GM12874 (cell line): ENCODE data around the gene MKNK1.

ENCODE experiments used
- TF ChIP-seq, protein P1 (sequence below): IDR thresholded peaks from 2 replicates; pipeline ENCODE4 v1.5.1; 2011; ENCODE audit warnings: low read depth, mild to moderate bottlenecking, control low read depth, low read length, moderate library complexity; ENCODE audit not compliant: insufficient read depth

Gene MKNK1

DNA sequence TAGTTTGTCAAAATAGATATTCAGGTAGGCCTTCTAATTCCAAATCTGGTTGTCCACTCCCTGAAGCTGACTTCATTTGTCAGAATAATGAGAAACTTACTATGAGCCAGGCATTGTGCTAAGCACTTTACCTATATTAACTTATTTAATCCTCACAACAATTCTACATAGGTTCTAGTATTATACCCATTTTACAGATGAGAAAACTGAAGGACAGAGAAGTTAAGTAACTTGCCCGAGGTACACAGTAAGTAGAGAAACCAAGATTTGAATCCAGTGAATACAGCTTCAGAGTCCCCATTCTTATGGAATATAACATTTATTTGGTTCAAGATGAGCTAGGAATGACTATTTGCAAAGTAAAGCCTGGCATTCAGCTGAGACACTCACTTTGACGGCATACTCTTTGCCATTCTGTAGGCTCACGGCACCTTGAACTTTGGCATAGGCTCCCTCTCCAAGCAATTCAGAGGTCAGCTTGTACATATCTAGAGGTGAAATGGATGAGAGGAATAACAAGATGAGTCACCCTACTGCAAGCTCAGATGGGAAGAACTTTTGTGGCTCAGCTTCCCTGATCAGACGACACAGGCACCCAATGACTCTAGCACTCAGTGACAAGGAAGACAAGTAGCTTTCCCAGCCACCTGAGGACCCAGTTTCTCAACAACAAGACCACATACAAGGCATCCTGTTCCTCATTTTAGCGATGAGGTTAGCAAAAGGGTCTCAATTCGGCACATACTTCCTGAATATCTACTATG lies 23.7 kb downstream of the MKNK1 start:
- TF ChIP-seq, protein P1, sequence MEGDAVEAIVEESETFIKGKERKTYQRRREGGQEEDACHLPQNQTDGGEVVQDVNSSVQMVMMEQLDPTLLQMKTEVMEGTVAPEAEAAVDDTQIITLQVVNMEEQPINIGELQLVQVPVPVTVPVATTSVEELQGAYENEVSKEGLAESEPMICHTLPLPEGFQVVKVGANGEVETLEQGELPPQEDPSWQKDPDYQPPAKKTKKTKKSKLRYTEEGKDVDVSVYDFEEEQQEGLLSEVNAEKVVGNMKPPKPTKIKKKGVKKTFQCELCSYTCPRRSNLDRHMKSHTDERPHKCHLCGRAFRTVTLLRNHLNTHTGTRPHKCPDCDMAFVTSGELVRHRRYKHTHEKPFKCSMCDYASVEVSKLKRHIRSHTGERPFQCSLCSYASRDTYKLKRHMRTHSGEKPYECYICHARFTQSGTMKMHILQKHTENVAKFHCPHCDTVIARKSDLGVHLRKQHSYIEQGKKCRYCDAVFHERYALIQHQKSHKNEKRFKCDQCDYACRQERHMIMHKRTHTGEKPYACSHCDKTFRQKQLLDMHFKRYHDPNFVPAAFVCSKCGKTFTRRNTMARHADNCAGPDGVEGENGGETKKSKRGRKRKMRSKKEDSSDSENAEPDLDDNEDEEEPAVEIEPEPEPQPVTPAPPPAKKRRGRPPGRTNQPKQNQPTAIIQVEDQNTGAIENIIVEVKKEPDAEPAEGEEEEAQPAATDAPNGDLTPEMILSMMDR: no peak

DNA sequence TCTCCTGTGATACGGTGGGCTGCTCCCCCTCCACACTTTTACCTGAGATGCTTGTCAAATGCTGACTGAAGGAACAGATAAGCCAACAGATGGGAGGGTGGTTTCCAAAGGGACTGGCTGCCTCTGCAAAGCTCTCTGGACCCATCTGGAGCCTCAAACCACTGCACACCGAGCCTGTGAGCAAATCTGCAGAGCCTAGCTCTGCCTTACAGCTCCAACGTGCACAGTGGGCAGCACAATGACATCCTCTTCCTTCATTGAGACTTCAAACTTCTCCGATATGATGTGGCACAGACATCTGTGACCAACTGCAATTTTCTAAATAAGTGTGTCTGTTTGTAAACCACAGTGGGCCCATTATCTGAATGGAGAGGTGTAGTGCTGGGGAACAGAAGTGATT lies 26.4 kb downstream of the MKNK1 start:
- TF ChIP-seq, protein P1: no peak

DNA sequence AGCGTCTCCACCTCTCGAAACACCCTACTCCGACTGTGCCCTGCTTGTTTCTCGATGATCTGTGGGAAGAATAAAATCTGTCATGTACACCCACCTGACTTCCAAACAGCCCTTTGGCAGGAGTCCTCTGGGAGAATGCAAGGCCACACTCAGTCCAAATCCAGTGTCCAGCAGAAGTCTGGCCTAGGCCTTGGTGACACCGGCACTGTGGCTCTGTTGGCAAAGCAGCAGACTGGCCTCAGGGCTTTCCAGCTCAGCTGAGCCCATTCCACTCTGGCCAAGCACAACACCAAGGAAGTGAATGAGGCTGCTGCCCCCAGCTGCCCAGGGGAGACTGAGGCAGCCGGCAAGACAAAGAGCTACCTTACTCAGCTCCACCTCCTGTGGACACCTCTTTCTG lies 27.5 kb downstream of the MKNK1 start:
- TF ChIP-seq, protein P1: no peak

DNA sequence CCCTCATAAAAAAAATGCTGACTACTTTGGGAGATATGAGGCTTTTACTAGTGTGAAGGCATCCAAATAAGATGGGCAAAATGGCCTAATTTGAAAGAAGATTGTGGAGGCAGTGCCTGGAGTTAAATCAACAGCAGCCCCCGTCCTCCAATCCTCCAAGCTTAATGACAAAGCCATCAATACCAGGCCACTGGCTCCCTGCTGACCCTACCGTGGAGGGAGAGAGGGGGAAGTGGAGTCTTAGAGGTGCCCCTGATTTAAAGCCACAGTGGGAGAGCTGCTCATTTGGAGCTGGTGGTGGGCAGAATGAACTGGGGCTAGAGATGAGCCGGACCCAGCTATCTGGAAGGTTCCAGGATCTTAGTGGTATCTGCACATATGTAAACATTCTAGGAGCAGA lies 28.3 kb downstream of the MKNK1 start:
- TF ChIP-seq, protein P1: no peak

DNA sequence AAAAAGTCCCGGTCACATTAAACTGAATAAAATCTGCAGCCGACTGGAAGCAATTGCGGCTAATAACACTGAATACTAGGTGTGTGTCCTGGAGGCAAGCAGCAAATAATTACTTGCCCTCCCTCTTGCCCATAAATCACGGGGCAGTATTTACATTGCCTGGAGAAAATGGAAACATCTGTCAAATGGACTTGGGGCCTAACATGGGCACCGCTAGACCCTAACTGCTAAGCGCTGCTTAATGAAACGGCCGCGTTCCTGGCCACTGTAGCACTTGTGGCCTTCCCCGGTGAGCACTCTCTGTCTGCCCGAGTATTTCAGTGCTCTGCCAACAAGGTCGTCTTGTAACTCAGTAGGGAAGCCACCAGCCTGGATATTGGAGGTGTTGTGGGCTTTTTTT lies 28.8 kb downstream of the MKNK1 start:
- TF ChIP-seq, protein P1: no peak

DNA sequence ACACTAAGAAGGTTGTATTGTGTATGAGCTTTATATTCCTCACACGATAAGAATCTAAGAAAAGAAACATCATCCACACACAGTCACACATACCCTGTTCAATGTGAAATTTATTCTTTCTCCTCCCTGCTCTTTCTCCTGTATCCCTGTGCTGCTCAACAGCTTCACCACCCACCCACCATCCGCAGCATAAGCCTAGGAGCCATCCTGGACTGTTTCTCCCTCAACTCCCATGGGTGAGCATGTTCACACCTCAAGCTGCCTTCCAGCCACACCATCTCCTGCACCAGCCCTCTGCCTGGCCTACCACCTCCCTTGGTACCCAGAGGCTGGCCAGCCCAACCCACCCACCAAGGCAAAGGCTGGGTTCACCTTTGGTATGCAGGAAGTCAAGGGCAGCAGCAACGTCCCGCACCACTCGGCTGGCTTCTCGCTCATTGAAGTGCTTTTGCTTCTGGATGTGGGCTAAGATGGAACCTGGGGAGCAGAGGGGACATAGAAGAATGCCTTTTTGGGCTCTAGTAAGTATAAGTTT lies 32.3 kb downstream of the MKNK1 start:
- TF ChIP-seq, protein P1: no peak

DNA sequence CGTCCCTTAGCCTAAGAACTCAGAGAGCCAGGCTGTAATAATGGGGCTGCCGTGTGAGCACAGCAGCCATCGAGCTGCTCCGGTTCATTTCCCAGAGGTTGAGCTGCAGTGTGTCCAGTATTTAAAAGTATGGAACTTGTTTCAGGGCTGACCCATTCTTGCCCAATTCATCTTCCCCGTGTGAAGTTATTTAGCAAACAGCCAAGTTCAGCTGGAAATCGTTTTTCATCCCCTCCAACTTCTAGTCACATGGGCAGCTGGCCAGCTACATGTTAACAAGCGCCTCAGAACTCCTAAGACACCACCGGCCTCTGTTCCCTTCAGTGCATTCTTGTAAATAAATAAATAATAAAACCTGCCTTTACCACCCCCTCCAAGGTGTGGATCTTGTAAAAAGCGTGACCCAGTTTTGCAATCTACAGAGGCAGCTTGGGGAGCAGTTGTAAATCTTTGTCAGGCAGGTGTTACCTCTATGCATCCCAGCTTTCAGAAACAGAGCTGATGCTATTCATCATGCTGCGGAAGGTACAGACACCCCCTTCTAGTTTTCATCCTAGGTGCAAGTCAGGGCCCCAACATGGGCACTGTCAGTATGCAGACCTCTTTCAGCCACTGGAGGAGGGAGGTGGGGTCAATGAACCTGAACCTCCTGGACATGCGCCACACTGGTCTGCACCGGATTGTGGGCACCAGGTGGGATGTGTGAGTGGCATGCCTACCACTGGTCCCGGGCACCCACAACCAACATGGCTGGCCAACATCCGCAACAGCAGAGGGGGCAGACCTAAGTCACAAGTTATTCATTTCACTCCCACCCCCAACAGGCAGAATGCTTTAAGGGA lies 34.0 kb downstream of the MKNK1 start:
- TF ChIP-seq, protein P1: no peak
